B cell (primary cell): Measurements from ENCODE around the gene FAM53A.

Source experiments
- CTCF ChIP-seq: fragments of 200-600 bp; IDR thresholded peaks from one replicate; pipeline ENCODE4 v1.8.0; 2022; ENCODE audit warnings: antibody characterized with exemption, mild to moderate bottlenecking
- EZH2 ChIP-seq: IDR thresholded peaks from 2 replicates; pipeline ENCODE4 v1.6.1; 2012; ENCODE audit warnings: borderline replicate concordance, low read depth, mild to moderate bottlenecking, moderate library complexity, low read length; ENCODE audit not compliant: insufficient read depth, poor library complexity, severe bottlenecking

- TF ChIP-seq CTCF (no peak), EZH2 (no peak)
Measured at GRCh38 chr4:1608821-1609500, 75.2 kb downstream of the FAM53A start.
